SK-N-MC (cell line): ENCODE measurements around the gene BLNK.

Experiments
- EZH2 ChIP-seq: fragments of 200-600 bp; sonication (generic); IDR thresholded peaks from one replicate; pipeline ENCODE4 v1.6.1; 2017; ENCODE audit warnings: antibody characterized with exemption
- FOXP2 ChIP-seq: optimal IDR thresholded peaks from 2 replicates; pipeline ENCODE3; 2011; ENCODE audit warnings: mild to moderate bottlenecking, moderate library complexity; ENCODE audit not compliant: insufficient read depth; ENCODE audit errors: extremely low read length, control extremely low read depth
- POLR2AphosphoS5 ChIP-seq: IDR thresholded peaks from 2 replicates; pipeline ENCODE4 v1.6.1; 2012; ENCODE audit warnings: mild to moderate bottlenecking, low read depth, low read length, borderline replicate concordance

DNA sequence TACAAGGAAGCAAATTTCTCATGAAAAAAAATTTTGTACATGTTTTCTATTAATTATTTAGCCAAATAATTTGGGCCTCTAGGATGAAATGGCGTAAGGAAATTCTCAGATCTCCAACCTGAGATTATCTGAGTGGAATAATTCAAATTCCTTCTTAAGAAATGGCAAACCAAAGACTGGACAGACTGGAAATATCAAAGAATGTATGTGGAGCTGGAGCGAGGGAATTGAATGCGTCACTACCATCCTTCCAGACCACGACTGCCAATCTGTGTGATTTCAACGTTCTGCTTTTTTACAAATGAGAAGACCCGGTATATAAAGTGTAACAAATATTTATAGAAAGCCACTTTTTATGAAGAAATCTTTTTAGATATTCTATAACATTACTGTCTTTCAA is 12.4 kb upstream of the BLNK start:
- TF ChIP-seq EZH2 (no peak), FOXP2 (no peak), POLR2AphosphoS5 (no peak)
